Spleen (tissue), 11 donors: ENCODE measurements around the gene ARID3B. TPM values are rescaled to one million over a fixed set of nuclear protein-coding genes. Genes with fewer than 3 reads are reported as not detected.

Experiments used
- DNase-seq: peaks from one replicate; pipeline ENCODE4 v3.0.0-alpha.2; 2020
- H3K27ac ChIP-seq, 8 donors: fragments of 200-600 bp; sonication (generic) in 7 of 8; 1 replicate in 4 of 8; 2 replicates in 4 of 8; pipeline versions ENCODE4 v1.5.0 to v1.8.0; 2016 to 2021; ENCODE audit warnings: inconsistent platforms in 4 of 8, mild to moderate bottlenecking in 4 of 8, moderate library complexity in 1 of 8
- H3K27me3 ChIP-seq, 7 donors: fragments of 200-600 bp; sonication (generic) in 6 of 7; replicated peaks in 1 of 7; 1 replicate in 4 of 7; 2 replicates in 3 of 7; pipeline versions ENCODE4 v1.5.0 to v1.8.0; 2016 to 2021; ENCODE audit warnings: inconsistent platforms in 3 of 7, mild to moderate bottlenecking in 1 of 7
- H3K36me3 ChIP-seq, 6 donors: fragments of 200-600 bp; sonication (generic) in 5 of 6; 1 replicate in 4 of 6; 2 replicates in 2 of 6; pipeline versions ENCODE4 v1.5.0 to v1.8.0; 2016 to 2021; ENCODE audit warnings: inconsistent platforms in 2 of 6
- H3K4me1 ChIP-seq, 6 donors: fragments of 200-600 bp; sonication (generic) in 5 of 6; 1 replicate in 3 of 6; 2 replicates in 3 of 6; pipeline versions ENCODE4 v1.5.0 to v1.8.0; 2016 to 2021; ENCODE audit warnings: inconsistent platforms in 3 of 6
- H3K4me3 ChIP-seq, 8 donors: fragments of 200-600 bp; sonication (generic) in 7 of 8; 1 replicate in 4 of 8; 2 replicates in 4 of 8; pipeline versions ENCODE4 v1.5.0 to v1.8.0; 2016 to 2021; ENCODE audit warnings: inconsistent platforms in 4 of 8, mild to moderate bottlenecking in 4 of 8, moderate library complexity in 2 of 8
- H3K9me3 ChIP-seq, 8 donors: fragments of 200-600 bp; sonication (generic) in 7 of 8; 1 replicate in 4 of 8; 2 replicates in 4 of 8; pipeline versions ENCODE4 v1.5.0 to v1.8.0; 2016 to 2021; ENCODE audit warnings: inconsistent platforms in 4 of 8
- POLR2A ChIP-seq, 3 donors: fragments of 450-650 bp; IDR thresholded peaks; one replicate each; pipeline ENCODE4 v1.5.1; 2017; ENCODE audit warnings: antibody characterized with exemption in 3 of 3, mild to moderate bottlenecking in 1 of 3
- POLR2AphosphoS5 ChIP-seq, 3 donors: sonication (generic); formaldehyde crosslinking; IDR thresholded peaks; one replicate each; pipeline ENCODE4 v1.5.1; 2017; ENCODE audit warnings: antibody characterized with exemption in 3 of 3
- WGBS, 5 donors: extraction: QIAGEN DNeasy Blood & Tissue Kit in 3 of 5; methylation state at CpG; one replicate each; pipeline versions ENCODE4 v1.1.5 to v1.1.7; 2013 to 2018; 5-methylcytosine and 5-hydroxymethylcytosine counted together
- intact Hi-C: fragments of 100-400 bp; cut with DNase I; formaldehyde crosslinking; loops from one replicate; pipeline ENCODE4 v1.15.0; 2023; ENCODE audit warnings: low total_unique reads
- polyA plus RNA-seq, 3 donors: library from polyadenylated mRNA; stranded (reverse); fragments of 200-250 nt; gene quantifications; one replicate each; pipeline ENCODE4 v1.2.1, GENCODE V29; 2013
- total RNA-seq, 7 donors: library from RNA; depleted of rRNA in 3 of 7; stranded (reverse); fragments of >200 nt in 3 of 7; fragmentation: NEBNext Ultra II Directional in 4 of 7; extraction: Animal tissue kit (Norgen Biotek cat#: 25700) in 4 of 7; gene quantifications; one replicate each; pipeline versions ENCODE4 v1.1.0 to v1.2.1, GENCODE V29; 2016 to 2021
- TF ChIP-seq, protein P1 (sequence below), 11 experiments: fragments of 200-600 bp in 7 of 11; fragments of 450-650 bp in 4 of 11; sonication (generic) in 4 of 11; IDR thresholded peaks in 8 of 11; conservative IDR thresholded peaks in 3 of 11; 1 replicate in 7 of 11; 2 replicates in 4 of 11; pipeline versions ENCODE4 v1.4.0 to v1.8.0; 2016 to 2021; ENCODE audit warnings: antibody characterized with exemption in 11 of 11, inconsistent platforms in 4 of 11, mild to moderate bottlenecking in 1 of 11
- donor health status: healthy with polysubstance abuse.
- donor health status: DM: no; HTN: no; CAD: no; lungs with moderate emphysema.
- donor health status: DM: no; HTN: no; CAD: no.
- donor health status: Bipolar disorder and iron deficiency.
- donor health status: healthy.
- donor health status: DM: no; HTN: no; CAD: no.
- donor health status: DM: yes; HTN: yes; CAD: no.

Gene ARID3B
- total and polyA plus RNA-seq, 10 donors = 3.5 to 25.2 (median 15.6) TPM

GRCh38 chr15:74625693-74626092 is 84.7 kb downstream of the ARID3B start:
- no peak overlapping the region for H3K4me3 ChIP-seq
- no peaks in the 10 kb centered on the region for H3K9me3 ChIP-seq
- WGBS, 5 donors = 80 to 97% (median 91%) methylated on average over 6 of the region's 6 CpGs
- peak overlapping the region in 4 of 8 donors; percentile 72 to 81 (median 74) for H3K27ac ChIP-seq
- no peaks in the 10 kb centered on the region for H3K27me3 ChIP-seq
- DNase-seq = no peak
- intact Hi-C loops = no loop called here
- TF ChIP-seq, protein P1, sequence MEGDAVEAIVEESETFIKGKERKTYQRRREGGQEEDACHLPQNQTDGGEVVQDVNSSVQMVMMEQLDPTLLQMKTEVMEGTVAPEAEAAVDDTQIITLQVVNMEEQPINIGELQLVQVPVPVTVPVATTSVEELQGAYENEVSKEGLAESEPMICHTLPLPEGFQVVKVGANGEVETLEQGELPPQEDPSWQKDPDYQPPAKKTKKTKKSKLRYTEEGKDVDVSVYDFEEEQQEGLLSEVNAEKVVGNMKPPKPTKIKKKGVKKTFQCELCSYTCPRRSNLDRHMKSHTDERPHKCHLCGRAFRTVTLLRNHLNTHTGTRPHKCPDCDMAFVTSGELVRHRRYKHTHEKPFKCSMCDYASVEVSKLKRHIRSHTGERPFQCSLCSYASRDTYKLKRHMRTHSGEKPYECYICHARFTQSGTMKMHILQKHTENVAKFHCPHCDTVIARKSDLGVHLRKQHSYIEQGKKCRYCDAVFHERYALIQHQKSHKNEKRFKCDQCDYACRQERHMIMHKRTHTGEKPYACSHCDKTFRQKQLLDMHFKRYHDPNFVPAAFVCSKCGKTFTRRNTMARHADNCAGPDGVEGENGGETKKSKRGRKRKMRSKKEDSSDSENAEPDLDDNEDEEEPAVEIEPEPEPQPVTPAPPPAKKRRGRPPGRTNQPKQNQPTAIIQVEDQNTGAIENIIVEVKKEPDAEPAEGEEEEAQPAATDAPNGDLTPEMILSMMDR (IDR thresholded peaks at IDR 0.05 in 8 of 11, conservative IDR thresholded peaks at IDR 0.05 in 3 of 11) = no peak
- no peak for TF ChIP-seq POLR2A (IDR thresholded peaks at IDR 0.05)
- TF ChIP-seq POLR2AphosphoS5 (IDR thresholded peaks at IDR 0.05) = no peak
- peaks cover 4 to 100% (median 100%) of the 10 kb centered on the region in 6 donors for H3K36me3 ChIP-seq
- peaks cover 15 to 88% (median 51%) of the 10 kb centered on the region in 6 donors for H3K4me1 ChIP-seq

GRCh38 chr15:74626336-74626735 is 85.3 kb downstream of the ARID3B start:
- TF ChIP-seq POLR2A (IDR thresholded peaks at IDR 0.05) (no peak), POLR2AphosphoS5 (IDR thresholded peaks at IDR 0.05) (peak in 1 of 3 donors; percentile 18)
- TF ChIP-seq, protein P1 (IDR thresholded peaks at IDR 0.05 in 8 of 11, conservative IDR thresholded peaks at IDR 0.05 in 3 of 11) = no peak
- intact Hi-C loops = no loop called here
- peaks cover 4 to 100% (median 99%) of the 10 kb centered on the region in 6 donors for H3K36me3 ChIP-seq

GRCh38 chr15:74626752-74627692 is 86.0 kb downstream of the ARID3B start:
- H3K27ac ChIP-seq = peak overlapping the region in 7 of 8 donors; percentile 2 to 81 (median 72)
- no peaks in the 10 kb centered on the region for H3K9me3 ChIP-seq
- DNase-seq = peak; percentile 79
- WGBS, 5 donors = 63 to 74% (median 72%) methylated on average over 7 to 10 of the region's 10 CpGs
- intact Hi-C loops = no loop called here
- H3K4me1 ChIP-seq = peaks cover 13 to 88% (median 45%) of the 10 kb centered on the region in 6 donors
- H3K4me3 ChIP-seq = no peak overlapping the region
- H3K27me3 ChIP-seq = no peaks in the 10 kb centered on the region
- TF ChIP-seq POLR2AphosphoS5 (IDR thresholded peaks at IDR 0.05) = peak; percentile 15 to 39 (median 36)
- TF ChIP-seq POLR2A (IDR thresholded peaks at IDR 0.05) = no peak
- peaks cover 4 to 100% (median 92%) of the 10 kb centered on the region in 6 donors for H3K36me3 ChIP-seq

More at GRCh38 chr15:74626336-74626735, 85.3 kb downstream of the ARID3B start:
- no peaks in the 10 kb centered on the region for H3K27me3 ChIP-seq
- no peaks in the 10 kb centered on the region for H3K9me3 ChIP-seq
- peak overlapping the region in 6 of 8 donors; percentile 2 to 81 (median 72) for H3K27ac ChIP-seq
- no peak overlapping the region for H3K4me3 ChIP-seq
- DNase-seq = no peak
- WGBS, 5 donors = 90 to 97% (median 94%) methylated on average over 4 to 7 of the region's 7 CpGs
- peaks cover 13 to 88% (median 47%) of the 10 kb centered on the region in 6 donors for H3K4me1 ChIP-seq

DNA sequence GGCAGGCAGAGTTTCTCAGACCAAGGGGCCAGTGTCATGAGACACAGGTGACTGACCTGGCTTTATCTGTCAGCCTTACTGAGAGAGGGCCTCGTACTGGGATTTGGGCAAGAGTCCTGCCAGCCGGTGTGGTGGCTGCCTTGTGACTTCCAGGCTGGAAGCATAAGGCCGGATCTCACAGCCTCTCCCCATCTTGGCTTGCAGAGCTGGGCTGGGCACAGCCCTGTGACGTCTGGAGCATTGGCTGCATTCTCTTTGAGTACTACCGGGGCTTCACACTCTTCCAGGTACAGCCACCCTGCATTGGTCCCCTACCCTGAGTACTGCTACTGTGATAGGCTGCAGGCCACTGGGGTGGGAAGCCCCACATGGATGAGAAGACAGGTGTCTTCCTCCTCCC is 86.7 kb downstream of the ARID3B start:
- Histone ChIP-seq H3K9me3 (no peaks in the 10 kb centered on the region), H3K36me3 (peaks cover 4 to 100% (median 92%) of the 10 kb centered on the region in 6 donors), H3K27ac (peak overlapping the region in 7 of 8 donors; percentile 2 to 81 (median 72)), H3K27me3 (no peaks in the 10 kb centered on the region), H3K4me1 (peaks cover 13 to 82% (median 45%) of the 10 kb centered on the region in 6 donors), H3K4me3 (no peak overlapping the region)
- intact Hi-C loops = no loop called here
- WGBS, 5 donors = 76 to 92% (median 84%) methylated on average over 2 to 5 of the region's 5 CpGs
- DNase-seq = no peak
- TF ChIP-seq POLR2AphosphoS5 (IDR thresholded peaks at IDR 0.05) (no peak), POLR2A (IDR thresholded peaks at IDR 0.05) (no peak)
- TF ChIP-seq, protein P1 (IDR thresholded peaks at IDR 0.05 in 8 of 11, conservative IDR thresholded peaks at IDR 0.05 in 3 of 11) = no peak
